ENCODE data around the gene GID8. TPM values are rescaled to one million over a fixed set of nuclear protein-coding genes. Genes with fewer than 3 reads are reported as not detected.
A peak's percentile ranks its signal among the peaks of the same experiment; 100 is the strongest.

The GID8 gene
- total and polyA plus RNA-seq, 2 of the 13 experiments (the other 11 are each of a cell fraction or from before 2014, with no cell fraction given): 39.6 to 59.8 TPM

DNA sequence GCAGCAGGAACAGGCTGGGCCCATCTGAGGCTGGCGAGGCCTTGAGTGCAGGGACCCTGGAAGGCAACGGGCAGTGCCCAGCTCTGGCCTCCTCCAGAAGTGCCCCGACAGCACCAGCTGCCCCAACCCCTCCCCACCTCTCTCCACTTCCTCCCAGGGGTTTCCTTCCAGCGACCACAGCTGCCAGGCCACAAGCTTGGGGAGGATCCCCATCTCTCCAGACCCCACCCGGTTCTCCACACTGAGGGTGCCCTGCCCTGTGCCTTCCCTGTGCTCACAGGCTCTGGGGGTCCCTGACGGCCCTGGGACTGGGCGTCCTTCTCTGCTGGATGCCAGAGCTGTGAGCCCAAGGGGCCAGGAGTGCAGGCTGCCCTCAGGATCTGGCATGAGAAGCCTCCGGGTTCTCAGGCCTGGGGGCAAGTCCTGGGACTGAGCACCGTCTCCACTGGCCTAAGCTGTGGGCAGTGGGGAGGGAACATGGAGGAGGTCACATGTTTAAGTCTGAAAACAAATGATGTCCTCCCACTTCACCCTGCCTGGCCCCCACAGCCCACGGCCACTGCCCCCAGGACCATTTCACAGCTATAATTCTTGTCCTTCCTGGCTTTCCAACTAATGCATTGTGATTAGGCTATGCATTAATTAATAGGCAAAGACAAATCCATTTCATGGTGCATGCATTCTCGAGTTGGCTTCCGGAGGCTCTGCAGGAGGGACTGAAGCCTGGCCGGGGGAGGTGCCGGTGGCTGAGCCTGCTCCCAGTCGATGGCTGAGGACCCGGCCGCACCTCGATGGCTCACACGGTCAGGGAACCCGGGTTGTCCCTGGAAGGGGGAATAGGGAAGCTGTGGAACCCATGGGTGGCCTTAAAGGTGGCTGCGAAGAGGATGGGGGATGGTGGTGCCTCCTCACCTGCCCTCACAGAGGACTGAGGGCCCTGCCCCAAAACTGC lies 44.5 kb downstream of the GID8 start:
- ATAC-seq (no peak), DNase-seq (ENCODE audit: low spot score) (no peak), FAIRE-seq (no peak)
- no peaks in the 10 kb centered on the region for H3K79me2 ChIP-seq (ENCODE audit: insufficient read depth, low read length)
- BruUV-seq (replicated peaks): no TSS peak
- peak; percentile 74 for TF ChIP-seq MTF2 (CRISPR knock-in tag; IDR thresholded peaks at IDR 0.05; ENCODE audit: borderline replicate concordance)
- TF ChIP-seq ZNF792 (CRISPR knock-in tag; IDR thresholded peaks at IDR 0.05): no peak
- intact Hi-C loops (cut with micrococcal nuclease; ENCODE audit: unreplicated experiment): no loop called here
- H3K27me3 ChIP-seq (ENCODE audit: control insufficient read depth in 1 of 2, insufficient read depth in 2 of 2, low read length in 2 of 2): peaks cover 64 to 95% of the 10 kb centered on the region in 2 experiments
- in situ Hi-C loops (cut with HindIII; ENCODE audit: extremely low pct_ligation_motif_present, low pct_unique_long_range_greater_than_20kb): no loop called here
- no peak overlapping the region for H3K4me3 ChIP-seq (replicated peaks in 1 of 3; ENCODE audit: insufficient read depth in 1 of 3, low read depth in 2 of 3, low read length in 3 of 3)
- no peak overlapping the region for H3K9ac ChIP-seq (ENCODE audit: insufficient read depth, low read depth, low read length)
- H2AFZ ChIP-seq (ENCODE audit: low read length): no peak overlapping the region
- CTCF ChIA-PET (ENCODE audit: low intra/inter-chr PET ratio, low total read pairs): no interaction called here
- no peak overlapping the region for H3K27ac ChIP-seq (ENCODE audit: extremely low read length, insufficient read depth, low read length)
- H3K36me3 ChIP-seq (replicated peaks in 1 of 2; ENCODE audit: control insufficient read depth in 1 of 2, insufficient read depth in 2 of 2, low read length in 2 of 2): no peaks in the 10 kb centered on the region
- POLR2A ChIA-PET: no interaction called here
- H3K4me1 ChIP-seq (ENCODE audit: insufficient read depth, low read length): no peaks in the 10 kb centered on the region
- H3K4me2 ChIP-seq (ENCODE audit: low read depth, low read length): no peak overlapping the region
- no peaks in the 10 kb centered on the region; the same call in 1 of the 2 replicates for H4K20me1 ChIP-seq (ENCODE audit: insufficient read depth, low read length)
- no peaks in the 10 kb centered on the region for H3K9me3 ChIP-seq (ENCODE audit: low read length)
- WGBS (ENCODE audit: low lambda C conversion rate): 12% methylated on average over 19 of the region's 21 CpGs

DNA sequence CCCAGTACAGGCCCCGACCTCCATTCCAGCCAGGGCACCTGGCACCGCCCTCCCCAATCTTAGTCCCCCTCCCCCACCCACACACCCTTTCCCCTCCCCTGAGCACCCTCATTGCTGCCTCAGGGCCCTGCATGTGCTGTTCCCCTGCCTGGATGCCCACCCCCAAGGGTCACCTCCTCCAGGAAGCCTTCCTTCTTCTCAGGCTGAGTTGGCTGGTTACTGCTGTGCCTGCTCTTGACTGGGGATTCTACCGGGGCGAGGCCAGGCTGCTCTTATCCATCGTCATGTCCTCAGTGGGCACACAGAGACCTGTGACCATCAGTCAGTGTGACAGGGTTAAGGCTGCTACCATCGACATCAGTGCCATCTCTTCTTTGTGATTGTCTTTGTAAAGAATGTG lies 45.3 kb downstream of the GID8 start:
- CTCF ChIA-PET (ENCODE audit: low intra/inter-chr PET ratio, low total read pairs): no interaction called here
- FAIRE-seq: no peak
- Histone ChIP-seq H3K4me3 (replicated peaks in 1 of 3; ENCODE audit: insufficient read depth in 1 of 3, low read depth in 2 of 3, low read length in 3 of 3) (no peak overlapping the region), H3K9ac (ENCODE audit: insufficient read depth, low read depth, low read length) (no peak overlapping the region), H3K27ac (ENCODE audit: extremely low read length, insufficient read depth, low read length) (no peak overlapping the region), H2AFZ (ENCODE audit: low read length) (no peak overlapping the region), H3K9me3 (ENCODE audit: low read length) (no peaks in the 10 kb centered on the region), H3K4me2 (ENCODE audit: low read depth, low read length) (no peak overlapping the region), H3K27me3 (ENCODE audit: control insufficient read depth in 1 of 2, insufficient read depth in 2 of 2, low read length in 2 of 2) (peaks cover 58 to 93% of the 10 kb centered on the region in 2 experiments), H3K4me1 (ENCODE audit: insufficient read depth, low read length) (no peaks in the 10 kb centered on the region), H3K36me3 (replicated peaks in 1 of 2; ENCODE audit: control insufficient read depth in 1 of 2, insufficient read depth in 2 of 2, low read length in 2 of 2) (no peaks in the 10 kb centered on the region), H4K20me1 (ENCODE audit: insufficient read depth, low read length) (no peaks in the 10 kb centered on the region; the same call in 1 of the 2 replicates), H3K79me2 (ENCODE audit: insufficient read depth, low read length) (no peaks in the 10 kb centered on the region)
- intact Hi-C loops (cut with micrococcal nuclease; ENCODE audit: unreplicated experiment) (no loop called here), in situ Hi-C loops (cut with HindIII; ENCODE audit: extremely low pct_ligation_motif_present, low pct_unique_long_range_greater_than_20kb) (no loop called here)
- WGBS (ENCODE audit: low lambda C conversion rate): 8% methylated on average over 6 of the region's 6 CpGs
- BruUV-seq (replicated peaks): no TSS peak
- no peak for DNase-seq (ENCODE audit: low spot score)
- POLR2A ChIA-PET: no interaction called here
- ATAC-seq: no peak
- peak; percentile 10 for TF ChIP-seq ZFP36 (IDR thresholded peaks at IDR 0.05; ENCODE audit: borderline replicate concordance, low read depth, low read length, partially characterized antibody)
- no peak for TF ChIP-seq ZNF496 (CRISPR knock-in tag; IDR thresholded peaks at IDR 0.05; ENCODE audit: insufficient replicate concordance)
- TF ChIP-seq, protein P1, sequence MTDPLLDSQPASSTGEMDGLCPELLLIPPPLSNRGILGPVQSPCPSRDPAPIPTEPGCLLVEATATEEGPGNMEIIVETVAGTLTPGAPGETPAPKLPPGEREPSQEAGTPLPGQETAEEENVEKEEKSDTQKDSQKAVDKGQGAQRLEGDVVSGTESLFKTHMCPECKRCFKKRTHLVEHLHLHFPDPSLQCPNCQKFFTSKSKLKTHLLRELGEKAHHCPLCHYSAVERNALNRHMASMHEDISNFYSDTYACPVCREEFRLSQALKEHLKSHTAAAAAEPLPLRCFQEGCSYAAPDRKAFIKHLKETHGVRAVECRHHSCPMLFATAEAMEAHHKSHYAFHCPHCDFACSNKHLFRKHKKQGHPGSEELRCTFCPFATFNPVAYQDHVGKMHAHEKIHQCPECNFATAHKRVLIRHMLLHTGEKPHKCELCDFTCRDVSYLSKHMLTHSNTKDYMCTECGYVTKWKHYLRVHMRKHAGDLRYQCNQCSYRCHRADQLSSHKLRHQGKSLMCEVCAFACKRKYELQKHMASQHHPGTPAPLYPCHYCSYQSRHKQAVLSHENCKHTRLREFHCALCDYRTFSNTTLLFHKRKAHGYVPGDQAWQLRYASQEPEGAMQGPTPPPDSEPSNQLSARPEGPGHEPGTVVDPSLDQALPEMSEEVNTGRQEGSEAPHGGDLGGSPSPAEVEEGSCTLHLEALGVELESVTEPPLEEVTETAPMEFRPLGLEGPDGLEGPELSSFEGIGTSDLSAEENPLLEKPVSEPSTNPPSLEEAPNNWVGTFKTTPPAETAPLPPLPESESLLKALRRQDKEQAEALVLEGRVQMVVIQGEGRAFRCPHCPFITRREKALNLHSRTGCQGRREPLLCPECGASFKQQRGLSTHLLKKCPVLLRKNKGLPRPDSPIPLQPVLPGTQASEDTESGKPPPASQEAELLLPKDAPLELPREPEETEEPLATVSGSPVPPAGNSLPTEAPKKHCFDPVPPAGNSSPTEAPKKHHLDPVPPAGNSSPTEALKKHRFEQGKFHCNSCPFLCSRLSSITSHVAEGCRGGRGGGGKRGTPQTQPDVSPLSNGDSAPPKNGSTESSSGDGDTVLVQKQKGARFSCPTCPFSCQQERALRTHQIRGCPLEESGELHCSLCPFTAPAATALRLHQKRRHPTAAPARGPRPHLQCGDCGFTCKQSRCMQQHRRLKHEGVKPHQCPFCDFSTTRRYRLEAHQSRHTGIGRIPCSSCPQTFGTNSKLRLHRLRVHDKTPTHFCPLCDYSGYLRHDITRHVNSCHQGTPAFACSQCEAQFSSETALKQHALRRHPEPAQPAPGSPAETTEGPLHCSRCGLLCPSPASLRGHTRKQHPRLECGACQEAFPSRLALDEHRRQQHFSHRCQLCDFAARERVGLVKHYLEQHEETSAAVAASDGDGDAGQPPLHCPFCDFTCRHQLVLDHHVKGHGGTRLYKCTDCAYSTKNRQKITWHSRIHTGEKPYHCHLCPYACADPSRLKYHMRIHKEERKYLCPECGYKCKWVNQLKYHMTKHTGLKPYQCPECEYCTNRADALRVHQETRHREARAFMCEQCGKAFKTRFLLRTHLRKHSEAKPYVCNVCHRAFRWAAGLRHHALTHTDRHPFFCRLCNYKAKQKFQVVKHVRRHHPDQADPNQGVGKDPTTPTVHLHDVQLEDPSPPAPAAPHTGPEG (CRISPR knock-in tag; IDR thresholded peaks at IDR 0.05): no peak
- 0 out of 2 replicates have a peak, but pooled peaks have one; percentile 56 for TF ChIP-seq MTF2 (CRISPR knock-in tag; IDR thresholded peaks at IDR 0.05; ENCODE audit: borderline replicate concordance)
